Suppressor macrophage treated with lipopolysaccharide for 1 hour (primary cell): ENCODE results near the gene MAL.

Source experiments
- DNase-seq, 3 donors: peaks; one replicate each; pipeline ENCODE4 v3.0.0-alpha.2; 2020 to 2022

Gene MAL

DNA sequence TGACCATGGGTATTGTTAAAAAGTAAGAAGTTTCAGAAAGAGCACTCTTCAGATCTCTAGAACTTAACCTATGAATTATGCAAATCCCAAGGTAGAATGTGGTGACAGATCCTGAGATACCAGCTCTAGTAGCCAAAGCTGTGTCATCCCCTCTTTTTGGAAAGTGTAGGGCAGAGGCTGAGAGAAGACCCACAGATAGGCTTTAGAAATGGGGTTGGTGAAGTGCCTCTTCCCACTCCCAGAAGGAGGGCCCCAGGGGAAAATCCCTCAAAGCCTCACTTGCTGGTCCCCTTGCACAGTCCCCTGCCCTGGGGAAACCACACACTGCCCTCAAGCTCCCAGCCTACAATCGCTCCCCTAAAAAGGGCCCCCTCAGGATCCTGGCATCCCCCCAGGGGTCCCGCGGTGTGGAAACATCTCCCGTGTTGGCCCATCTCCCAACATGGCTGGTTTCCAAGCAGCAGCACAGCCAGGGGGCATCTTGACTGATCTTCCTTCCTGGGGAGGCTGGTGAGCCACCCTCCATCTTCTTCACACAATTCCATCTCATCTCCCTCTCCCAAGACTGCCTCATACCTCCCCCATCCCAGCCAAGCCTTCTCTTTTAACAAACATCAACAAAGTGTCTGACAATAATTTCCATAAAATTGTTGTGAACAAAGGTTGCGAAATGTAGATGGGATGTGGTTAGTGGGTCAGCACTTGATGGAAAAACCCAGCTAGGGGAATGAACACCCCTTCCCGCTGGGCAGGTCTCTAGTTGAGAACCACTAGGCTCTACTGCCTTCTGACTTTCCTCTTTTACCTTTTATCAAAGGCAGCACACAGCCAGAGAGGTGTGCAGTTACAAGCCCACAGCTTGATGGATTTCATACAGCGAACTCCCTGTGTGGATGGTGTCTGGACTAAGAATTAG, 25.1 kb downstream of the MAL start:
- DNase-seq: no peak

DNA sequence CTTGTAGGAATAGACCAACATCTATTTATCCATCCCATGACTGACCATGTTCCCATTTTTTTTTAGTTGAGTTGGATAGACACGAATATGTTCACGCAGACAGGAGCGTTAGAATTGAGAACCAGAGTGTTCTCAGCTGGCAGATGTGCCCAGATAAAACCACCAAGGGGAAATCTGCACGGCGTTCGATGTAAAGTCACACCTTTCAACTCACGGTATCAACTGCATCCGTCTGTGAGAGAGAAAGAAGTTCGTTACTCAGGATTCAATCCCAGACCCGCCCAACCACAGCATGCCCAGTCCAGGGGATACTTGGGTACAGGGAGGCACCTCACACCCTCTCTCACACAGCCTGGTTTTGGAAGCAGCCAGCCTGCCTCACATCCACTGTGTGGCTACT, 26.1 kb downstream of the MAL start:
- no peak for DNase-seq

DNA sequence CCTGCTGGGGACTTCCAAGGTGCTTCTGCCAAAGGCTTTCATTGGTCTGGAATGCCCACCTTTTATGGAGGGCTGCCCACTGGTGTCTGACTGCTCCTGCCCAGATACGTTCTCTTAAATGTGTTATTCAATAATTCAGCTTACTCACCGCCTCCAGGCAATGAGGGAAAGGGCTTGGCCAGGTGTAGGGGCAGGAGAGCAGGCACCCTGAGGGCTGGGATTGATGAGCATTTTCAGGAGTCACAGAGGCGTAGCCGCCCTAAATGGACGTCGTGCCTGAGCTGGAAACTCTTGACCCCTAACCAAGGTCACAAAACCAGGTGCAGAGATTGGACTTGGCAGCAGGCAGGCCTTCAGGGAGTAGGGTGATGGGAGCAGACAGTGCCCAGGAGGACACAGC, 26.8 kb downstream of the MAL start:
- no peak for DNase-seq

DNA sequence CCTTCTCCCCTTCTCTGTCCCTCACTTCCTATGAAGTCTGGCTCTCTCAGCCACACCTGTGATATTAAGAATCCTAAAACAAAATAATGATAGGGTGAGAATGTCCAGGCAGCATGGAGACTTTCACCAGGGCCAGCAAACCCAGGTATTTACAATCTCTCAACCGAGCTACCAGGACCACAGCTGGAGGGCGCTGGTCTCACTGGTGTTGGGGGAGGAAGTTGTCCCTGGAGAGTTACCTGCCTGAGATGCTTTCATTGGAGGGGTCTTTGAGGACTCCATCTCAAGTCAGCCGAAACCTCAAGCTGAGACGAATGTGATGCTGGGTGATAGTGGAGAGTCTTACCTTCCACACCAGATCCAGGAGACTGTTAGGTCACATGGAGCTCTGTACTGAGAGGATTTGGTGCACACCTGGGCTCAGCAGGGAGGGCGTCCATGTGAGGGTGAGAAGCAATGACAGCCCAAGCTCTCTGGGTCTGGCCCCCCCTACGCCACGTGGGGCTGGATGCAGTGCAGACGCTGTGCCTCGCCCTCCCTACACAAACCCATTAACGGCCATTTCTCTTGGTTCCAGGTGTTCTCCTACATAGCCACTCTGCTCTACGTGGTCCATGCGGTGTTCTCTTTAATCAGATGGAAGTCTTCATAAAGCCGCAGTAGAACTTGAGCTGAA, 27.4 kb downstream of the MAL start:
- DNase-seq: no peak

DNA sequence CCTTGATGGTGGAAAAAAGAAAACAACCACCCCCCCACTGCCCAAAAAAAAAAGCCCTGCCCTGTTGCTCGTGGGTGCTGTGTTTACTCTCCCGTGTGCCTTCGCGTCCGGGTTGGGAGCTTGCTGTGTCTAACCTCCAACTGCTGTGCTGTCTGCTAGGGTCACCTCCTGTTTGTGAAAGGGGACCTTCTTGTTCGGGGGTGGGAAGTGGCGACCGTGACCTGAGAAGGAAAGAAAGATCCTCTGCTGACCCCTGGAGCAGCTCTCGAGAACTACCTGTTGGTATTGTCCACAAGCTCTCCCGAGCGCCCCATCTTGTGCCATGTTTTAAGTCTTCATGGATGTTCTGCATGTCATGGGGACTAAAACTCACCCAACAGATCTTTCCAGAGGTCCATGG, 28.0 kb downstream of the MAL start:
- DNase-seq: no peak

DNA sequence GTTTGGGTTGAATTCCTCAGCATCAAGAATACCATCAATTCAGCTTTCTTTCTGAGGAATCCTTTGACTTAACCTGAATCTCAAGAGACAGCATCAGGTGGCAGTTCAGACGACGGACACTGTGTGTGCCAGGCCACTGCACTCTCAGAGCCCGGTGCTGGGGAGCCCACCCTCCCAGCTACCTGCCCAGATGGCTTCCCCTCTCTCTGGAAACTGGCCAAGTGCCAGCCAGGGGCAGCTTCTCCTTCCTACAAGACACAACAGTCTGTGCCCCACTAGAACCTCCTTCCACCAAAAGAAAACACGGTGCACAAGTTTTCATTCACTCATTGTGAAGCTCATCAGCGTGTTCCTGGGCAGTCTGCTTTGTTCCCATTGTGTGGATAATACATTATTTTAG, 28.5 kb downstream of the MAL start:
- DNase-seq: no peak

DNA sequence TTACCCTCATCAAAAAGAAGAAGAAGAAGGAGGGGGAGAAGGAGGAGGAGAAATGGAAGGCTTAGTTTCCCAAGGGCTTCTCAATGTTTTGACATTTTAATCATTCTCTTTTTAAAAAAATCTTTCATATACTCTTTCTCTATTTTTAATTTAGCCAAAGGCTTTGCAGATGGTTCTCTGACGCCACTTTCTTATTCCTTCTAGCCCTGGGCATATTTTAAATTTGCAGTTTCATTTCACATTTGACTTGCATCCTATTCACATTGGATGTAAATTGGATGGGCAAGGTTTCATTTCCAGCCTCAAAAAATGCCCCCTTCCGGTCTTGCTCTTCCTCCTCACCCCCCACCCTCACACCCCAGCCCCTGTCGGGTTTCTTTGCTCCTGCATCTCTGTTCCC, 29.8 kb downstream of the MAL start:
- DNase-seq: no peak

DNA sequence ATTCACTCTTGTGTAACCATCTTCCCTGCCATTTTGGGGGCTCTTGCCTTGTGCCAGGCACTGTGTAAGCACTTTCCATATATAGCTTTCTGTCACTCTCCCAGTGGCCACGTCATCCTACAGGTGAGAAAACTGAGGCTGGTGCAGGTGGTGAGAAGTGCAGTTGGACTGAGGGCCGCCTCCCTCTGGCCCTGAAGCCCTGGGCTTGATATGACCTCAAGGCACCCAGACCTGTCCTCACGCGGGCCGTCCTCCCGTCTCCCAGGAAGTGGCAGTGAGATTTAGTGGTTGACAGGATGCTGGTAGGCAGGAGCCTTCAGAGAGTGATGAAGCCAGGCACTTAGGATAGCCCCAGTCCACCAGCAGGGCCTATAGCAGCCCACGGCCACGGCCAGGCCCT, 30.5 kb downstream of the MAL start:
- DNase-seq: no peak

DNA sequence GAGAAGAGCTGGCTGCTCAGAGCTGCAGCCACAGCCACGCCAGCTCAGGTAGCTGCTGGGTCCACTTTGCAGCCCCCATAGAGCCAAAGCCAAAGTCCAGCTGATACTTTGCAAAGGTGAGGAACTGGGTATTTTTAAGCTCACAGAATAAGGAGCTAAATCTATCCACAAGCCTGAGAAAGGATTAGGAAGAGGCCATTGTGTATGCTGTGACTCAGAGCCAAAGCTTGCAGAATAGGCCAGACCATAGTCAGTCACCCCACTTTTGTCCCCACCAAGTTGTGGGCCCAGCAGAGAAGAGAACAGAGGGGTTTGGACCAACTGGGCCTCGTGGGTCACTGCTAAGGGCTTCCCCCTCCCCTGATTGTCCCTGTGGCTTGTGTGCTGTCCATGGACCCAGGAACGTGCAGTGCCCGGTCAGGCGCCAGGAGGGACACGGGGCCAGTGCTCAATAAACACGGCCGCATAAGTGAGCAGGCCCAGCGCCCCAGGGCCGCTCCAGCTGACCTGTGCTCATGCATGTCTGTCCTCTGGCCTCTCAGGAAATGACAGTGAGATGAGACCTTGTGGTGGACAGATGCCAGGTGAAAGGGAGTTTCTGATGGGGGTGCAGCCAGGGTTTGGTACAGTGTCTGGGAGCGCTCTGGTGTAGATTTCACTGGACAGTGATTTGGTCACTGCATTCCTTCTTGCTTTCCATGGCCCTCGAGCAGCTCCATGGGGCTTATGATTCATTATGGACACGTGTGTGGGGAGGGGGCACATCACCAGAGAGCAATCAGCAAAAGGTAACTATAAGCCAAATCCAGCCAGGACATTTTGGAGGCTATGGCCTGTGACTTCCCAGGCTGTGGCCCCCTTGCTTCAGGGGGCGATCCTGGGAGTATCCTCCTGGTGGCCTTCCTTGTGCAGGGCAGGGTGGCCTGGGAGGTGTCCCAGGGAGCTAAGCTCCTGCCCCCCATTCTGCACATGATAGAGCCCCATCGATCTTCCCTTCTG, 31.3 kb downstream of the MAL start:
- no peak for DNase-seq

DNA sequence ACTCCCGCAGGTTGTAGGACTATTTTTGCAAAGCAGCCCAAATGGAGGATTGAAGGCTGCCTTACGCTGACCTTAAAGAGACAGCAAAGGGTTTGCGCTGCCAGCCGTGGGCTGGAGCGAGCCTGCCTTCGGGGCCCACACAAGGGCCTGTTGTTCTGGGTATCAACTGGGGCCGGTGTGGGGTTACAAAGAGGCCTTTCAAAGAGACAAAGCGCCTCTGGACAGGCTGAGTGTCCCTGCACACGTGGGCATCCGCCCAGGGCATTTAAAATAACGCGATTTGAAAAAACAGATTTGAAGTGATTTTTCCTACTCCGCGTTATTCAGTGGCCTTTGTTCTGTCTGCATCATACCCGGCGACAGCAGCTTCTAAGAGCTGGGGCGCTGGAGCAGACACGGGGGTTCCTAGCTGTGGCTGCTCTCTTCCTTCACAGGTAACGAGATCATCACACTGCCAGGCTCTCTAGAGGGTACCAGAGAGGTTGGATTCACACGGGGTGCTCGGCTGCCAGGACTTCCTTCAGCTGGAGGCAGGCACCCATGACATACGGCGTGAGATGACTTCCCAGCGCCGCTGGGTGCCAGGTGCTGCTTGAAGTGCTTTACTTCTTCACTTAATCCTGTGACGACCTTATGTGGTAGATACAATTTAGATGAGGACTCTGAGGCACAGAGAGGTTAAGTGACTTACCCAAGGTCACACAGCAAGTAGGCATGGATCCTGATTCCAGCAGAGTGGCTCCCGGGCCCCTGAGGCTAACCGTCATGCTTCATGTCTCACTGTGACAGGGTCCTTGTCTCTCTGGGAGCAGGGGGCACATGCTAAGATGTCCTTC, 32.2 kb downstream of the MAL start:
- DNase-seq: no peak

DNA sequence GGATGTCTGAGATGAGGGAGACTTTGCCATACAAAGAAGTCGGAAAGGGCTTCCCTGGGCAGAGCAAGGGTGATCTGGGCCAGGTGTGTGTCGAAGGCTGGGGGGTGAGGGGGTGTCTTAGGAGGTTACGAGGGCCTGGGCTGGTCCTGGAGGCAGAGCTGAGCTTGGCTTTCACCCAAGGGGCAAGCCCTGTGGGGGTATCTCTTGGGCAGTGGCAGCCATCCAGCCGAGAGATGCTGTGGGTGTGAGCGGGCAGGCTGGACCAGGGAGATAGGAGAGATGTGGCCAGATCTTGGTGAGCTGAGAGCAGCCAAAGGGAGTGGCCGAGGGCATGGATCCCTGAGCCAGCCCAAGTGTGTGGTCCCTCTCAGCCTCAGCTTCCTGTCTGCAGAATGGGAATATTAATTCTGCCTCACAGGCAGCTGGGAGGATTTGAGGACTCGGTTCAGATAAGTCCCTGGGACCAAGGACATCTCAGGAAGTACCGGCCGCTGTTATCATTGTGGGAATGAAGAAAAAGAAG, 33.0 kb downstream of the MAL start:
- no peak for DNase-seq

DNA sequence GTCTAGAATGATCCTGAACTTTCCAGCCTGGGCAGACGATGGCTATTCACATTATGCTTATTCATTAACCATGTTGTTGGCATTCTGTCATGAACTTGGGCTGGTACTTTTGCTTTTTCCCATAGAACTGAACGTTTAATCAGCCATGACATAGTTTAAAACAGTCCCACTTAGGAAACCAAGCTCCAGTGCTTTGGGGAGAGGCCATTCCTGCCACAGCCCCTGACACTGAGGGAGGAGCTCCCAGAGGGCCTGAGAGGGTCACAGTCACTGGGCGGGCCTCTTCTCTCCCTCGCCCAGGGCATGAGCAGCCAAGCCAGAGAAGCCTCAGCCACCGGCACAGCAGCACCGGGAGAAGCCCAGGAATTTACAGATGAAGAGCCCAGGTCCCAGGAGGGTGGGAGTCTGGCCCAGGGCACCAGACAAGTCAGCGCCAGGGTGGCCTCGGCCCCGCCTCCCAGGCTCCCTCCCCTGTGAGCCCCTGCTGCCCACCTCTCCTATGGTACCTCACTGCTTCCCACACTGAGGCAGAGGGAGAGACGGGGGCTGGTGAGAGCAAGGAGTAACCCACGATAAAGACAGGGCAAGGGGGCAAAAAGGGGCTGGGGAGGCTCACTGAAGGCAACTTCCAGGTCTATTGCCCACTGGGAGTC, 33.6 kb downstream of the MAL start:
- no peak for DNase-seq

DNA sequence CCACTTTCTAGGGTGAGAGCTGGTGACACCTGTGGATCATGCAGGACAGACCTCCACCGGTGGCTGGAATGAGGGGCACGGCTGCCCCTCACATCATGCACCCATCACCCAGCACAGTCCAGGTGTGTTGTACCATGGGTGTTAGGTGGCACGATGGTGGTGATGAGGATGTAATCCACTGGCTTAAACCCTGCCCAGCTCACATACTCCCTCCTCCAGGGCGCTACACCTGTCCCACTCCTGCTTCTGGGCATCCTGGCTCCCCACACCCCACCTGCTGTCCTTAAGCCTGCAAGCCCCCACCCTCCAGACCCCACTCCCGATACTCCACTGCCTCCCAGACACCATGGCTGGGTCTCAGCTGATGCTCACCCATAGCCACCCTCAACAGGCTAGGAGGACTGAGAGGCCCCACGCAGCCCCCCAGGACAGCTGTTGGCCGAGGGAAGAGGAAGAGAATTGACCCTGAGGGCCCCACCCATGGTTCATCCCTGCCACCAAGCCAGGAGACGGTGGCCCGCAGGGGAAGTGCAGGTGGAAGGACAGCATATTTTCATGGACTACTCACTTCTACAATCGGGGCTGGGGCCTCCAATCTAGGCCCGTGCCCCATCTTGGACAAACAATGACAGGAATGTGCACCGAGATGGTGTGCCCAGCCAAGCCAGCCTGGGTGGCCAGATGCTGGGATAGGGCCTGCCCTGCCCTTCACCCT, 34.3 kb downstream of the MAL start:
- no peak for DNase-seq

DNA sequence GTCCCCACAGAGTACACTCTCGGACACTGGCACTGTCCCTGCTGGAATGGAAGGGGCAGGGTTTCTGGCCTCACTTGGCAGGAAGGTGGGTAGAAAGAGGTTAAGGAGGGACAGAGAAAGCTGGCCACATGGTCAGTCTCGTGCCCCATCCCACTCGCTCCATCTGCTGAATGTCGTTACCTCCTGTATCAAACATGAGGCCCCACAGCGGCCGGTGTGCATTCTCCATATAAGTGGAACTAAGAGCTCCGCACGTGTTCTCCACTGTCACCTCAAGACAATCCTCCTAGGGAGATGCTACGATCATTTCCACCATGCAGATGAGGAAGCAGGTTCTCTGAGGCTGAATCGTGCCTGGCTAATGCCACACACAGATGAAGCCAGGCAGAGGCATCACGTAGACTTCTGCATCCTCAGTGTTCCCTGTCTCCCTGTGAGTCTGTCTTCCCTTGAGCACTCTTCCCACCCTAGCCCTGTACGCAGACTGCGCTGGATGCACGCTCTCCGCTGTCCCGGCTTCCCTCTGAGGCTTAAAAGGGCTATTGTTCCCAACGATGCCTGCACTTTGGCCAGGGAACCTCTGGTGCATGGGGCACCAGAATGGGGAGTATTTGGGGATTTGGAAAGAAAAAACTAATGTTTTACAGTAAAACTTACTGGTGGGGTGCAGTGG, 35.1 kb downstream of the MAL start:
- no peak for DNase-seq

DNA sequence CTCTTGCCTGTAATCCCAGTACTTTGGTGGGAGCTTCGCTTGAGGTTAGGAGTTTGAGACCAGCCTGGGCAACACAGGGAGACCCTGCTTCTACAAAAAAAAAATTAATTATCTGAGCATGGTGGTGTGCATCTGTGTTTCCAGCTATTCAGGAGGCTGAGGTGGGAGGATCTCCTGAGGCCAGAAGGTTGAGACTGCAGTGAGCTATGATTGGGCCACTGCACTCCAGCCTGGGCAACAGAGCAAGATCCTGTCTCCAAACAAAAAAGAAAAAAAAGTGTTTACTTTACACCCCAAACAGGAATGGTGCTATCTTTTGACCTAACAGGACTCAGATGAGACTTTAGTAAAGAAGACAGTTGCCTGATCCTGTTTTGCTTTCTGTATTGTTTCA, 35.6 kb downstream of the MAL start:
- DNase-seq: no peak

DNA sequence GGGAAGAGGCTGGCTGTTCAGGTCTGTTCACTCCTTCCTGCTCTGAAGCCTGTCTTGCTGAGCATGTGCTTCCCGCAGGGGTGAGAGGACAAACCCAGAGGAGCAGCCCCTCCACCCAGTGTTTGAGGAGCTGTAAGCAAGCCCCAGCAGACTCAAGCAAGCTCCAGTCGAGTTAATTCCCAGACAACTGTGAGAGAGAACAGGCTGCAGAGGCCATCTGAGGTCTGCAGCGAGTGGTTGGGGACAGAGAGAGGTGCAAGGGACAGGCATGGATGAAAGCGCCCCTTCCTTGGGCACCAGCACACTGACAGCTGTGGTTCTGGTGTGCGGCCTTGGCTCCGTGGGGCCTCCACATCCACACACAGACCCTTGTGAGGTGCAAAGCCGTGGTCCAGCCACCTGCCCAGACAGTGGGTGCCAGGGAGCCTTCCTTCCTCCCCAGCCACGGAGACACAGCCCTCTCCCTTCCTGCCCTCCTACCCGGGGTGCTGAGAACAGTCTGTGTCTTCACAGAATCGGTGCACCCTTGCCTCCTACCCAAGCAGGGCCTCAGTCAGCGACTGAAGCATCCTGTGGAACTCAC, 36.2 kb downstream of the MAL start:
- no peak for DNase-seq

DNA sequence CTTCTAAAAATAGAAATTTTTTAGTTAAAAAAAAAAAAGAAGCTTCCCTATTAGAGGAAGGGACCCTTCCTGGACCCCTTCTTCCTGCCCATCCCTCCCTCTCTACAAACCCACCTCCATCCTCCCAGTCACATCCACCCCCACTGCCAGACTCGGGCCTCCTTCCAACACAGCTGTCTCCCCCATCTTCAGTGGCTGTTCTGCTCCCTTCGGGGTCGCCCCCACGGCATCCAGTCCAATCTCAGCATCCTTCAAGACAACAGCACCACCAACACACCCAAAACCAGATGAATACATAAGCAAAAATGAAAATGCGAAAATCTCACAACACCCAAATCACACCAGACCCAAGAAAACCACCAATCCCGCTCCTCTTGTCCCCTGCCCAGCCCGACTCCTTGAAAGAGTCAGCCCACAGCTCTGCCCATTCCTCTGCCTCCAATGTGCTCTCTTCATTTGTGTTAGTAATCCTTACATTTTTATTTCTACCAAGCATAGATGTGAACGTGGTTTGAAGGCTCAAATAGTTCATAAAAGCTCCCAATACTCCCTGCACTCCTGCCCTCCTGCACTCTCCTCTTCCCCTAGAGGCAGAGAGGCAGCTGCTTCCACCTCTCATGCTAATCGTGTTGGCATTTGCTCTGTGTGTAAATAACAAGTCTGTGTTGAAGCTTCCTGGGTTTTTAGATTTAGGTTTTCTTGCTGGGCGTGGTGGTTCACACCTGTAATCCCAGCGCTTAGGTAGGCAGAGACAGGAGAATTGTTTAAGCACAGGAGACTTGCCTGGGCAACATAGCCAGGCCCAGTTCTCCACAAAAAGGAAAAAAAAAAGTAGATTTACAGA, 37.0 kb downstream of the MAL start:
- no peak for DNase-seq

DNA sequence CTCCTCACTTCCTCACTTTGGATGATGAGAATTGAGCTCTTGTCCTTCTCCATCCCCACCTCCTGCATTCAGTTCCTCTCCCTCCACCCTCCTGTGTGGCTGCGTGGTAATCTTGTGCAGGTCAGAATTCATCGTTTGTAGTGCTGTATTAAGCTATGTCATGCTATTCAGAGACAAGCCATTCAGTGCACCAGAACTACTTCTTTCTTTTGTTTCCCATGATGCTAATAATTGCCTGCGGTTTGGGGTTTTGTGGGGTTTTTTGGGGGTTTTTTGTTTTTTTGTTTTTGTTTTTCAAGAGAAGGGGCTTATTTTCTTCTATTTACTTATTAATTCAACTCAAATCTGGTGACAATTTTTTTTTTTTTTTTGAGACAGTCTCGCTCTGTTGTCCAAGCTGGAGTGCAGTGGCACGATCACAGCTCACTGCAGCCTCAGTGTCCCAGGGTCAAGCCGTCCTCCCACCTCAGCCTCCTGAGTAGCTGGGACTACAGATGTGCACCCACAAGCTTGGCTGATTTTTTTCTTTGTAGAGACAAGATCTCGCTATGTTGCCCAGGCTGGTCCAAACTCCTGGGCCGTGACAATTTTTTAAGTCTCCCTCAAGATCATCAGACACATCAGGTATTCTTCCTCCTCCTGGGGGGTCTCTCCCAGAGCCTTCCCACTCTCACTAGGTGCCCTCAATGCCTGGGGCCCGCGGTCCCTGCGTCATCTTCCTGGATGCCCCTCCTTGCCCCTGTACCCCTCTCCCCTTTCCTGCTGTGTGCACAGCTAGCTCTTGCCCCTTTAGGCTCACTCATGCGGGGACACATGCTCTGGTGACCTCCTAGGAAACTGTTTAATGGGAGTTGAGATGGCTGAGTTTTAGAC, 37.8 kb downstream of the MAL start:
- DNase-seq: no peak
